Vein endothelial cell (primary cell): ENCODE results near the gene ZNF584. TPM values are rescaled to one million over a fixed set of nuclear protein-coding genes. Genes with fewer than 3 reads are reported as not detected.

ENCODE experiments used
- small RNA-seq: library from RNA; depleted of rRNA; stranded (forward); fragments of <200 nt; gene quantifications from one replicate; pipeline ENCODE3, GENCODE V24; 2012
- total RNA-seq: library from RNA; depleted of rRNA; stranded (reverse); fragments of >200 nt; gene quantifications from 2 replicates; pipeline ENCODE4 v1.2.3, GENCODE V29; 2012

Gene ZNF584
- 10.2 and 11.1 TPM in 2 replicates for total RNA-seq

DNA sequence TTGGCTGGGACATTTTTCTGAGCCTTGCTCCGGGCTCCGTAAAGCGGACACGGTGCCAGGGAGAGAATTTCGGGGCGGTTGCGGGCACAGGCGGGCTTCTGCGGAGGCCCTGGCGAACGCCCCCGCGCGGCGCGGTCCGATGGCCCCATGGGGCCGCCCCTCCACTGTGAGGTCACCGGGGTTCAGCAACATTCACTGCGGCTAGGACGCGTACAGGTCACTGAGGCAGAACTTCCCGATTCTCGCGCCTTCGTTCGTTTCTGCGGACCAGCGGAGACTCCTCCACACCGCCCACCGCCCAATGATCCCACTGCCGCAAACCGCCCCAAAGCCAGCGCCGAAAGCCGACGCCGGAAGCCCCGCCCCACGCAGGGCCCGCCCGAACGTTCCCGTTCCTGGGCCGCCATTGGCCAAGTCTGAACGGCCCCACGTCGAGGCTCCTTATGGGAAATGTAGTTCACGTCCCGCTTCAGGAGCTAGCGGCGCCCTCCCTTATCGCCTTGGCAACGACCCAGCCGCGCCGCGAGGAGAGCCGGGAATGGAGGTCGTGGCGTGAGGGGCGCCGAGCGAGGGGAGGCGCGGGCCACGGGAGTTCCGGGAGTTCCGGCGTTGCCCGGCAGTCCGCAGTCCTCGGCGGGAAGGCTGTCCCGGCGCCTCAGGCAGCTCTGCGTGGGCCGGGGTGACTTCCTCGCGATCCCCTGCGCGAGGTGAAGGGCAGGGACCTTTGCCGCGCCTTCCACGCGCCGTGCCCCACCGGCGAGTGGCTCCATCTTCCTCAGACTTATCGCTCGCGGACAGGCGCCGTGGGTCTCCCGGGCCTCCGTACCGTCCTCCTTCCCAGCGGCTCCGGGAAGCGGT, at the start of gene ZNF584:
TSS of gene ZNF584 (plus strand) at position 498 of the 858 bp plus-strand sequence. CDS start 499 bp downstream, outside the sequence.

DNA sequence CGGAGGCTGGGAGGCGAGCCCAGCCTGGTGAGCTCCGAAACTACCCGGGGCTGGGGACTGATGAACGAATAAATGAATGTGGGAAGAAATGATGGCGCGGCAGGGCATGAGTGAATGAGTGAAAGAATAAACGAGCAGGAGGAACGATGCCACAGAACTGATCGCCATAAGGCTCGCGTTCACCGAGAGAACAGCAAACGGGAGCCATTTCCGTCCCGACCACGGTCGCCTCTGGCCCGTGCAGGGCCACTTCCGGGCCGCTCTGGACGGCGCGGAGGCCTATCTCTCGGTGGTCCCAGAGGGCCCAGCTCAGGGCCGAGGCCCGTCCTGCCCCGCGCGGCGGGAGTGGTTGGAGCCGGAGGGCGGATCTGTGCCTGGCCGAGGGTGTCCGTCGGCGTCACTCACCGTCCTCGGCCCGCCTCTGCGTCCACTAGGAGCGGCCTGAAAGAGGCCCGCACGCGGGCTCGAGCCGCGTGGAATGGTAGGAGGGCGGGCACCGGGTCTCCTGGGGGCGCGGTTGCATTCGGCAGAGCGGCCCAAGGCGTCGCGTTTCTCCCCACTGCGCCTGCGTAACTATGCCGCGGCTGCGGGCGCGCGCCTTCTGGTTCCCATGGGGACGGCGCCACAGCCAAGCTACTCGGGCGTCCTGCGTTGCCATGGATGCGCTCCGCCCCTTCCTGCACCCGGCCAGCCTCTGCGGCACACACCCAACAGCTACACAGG, 46.0 kb upstream of the ZNF584 start, which contains the start of gene ZNF497:
TSS of gene ZNF497 (minus strand) at position 480 of the 723 bp plus-strand sequence. CDS start 5,116 bp downstream, outside the sequence.

DNA sequence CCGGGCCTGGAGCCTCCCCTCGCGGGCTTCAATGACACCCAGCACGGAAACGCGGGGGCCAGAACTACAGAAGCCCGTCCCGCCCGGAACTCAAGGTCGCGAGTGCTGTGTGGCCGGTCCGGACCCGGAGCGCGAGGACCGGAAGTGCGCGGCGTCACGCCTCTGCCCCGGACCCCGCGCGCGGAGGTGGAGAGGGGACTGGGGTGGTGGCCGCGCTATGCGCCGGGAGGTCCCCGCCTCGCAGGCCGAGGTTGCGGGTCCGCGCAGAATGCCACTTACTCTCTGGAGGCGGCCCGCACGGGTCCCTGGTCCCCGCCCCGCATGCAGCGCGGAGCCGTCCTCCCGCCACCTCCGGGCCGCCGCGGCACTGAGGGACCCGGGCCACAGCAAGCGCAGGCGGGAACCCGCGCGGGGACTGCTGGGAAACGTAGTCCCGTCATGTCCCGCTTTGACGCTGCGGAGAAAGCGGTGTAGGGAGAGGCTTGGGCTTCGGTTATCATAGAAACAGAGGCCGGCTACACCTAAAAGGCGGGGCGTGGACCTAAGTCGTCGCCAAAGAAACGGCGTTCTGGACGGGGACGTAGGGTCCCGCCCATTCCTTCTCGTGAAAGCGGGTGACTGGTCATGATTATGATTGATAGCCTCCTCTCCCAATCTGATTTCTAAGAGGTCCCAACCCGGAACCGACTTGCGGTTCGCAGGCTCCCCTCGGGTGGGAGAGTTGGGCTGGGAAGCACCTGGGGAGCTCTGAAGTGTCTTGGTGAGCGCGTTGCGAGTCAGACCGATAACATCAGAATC, 27.6 kb upstream of the ZNF584 start, which contains the start of gene ZNF837:
TSS of gene ZNF837 (minus strand) at position 369 of the 798 bp plus-strand sequence. CDS start 11,698 bp downstream, outside the sequence.

DNA sequence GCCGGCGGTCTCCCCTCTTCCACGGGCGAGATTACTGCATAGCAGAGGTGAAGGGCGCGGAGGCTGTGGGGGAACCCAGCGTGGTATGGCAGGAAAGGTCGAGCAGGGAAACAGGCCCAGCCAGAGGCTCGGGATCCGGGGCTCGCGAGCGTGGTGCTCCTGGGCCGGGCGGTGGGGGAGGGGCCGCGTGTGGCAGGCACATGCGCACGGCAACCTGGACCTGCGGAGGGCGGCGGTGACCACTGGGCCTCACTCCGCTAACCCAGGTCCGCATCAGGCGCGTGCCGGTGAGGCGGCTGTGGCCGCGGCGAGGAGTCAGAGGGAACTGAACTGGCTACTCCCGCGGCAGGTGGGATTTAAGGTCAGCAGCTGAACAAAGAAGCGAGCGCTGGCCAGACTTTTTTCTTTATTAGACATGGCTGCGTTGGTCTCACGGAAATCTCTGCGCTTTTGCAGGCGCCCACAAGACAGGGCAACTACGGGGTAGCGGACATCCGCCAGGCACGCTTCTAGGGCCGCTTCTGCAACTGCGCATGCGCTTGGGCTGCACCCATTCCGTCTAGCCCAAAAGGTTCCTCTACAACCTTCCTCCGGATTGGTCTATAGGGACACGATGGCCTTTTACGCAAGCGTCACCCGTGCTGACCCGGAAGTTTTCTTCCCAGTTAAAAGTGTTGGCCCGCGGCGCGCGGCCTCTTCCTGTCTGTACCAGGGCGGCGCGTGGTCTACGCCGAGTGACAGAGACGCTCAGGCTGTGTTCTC, 21.7 kb upstream of the ZNF584 start, which contains the start of gene RPS5:
TSS of gene RPS5 (plus strand) at position 694 of the 762 bp plus-strand sequence. CDS start 869 bp downstream, outside the sequence.

DNA sequence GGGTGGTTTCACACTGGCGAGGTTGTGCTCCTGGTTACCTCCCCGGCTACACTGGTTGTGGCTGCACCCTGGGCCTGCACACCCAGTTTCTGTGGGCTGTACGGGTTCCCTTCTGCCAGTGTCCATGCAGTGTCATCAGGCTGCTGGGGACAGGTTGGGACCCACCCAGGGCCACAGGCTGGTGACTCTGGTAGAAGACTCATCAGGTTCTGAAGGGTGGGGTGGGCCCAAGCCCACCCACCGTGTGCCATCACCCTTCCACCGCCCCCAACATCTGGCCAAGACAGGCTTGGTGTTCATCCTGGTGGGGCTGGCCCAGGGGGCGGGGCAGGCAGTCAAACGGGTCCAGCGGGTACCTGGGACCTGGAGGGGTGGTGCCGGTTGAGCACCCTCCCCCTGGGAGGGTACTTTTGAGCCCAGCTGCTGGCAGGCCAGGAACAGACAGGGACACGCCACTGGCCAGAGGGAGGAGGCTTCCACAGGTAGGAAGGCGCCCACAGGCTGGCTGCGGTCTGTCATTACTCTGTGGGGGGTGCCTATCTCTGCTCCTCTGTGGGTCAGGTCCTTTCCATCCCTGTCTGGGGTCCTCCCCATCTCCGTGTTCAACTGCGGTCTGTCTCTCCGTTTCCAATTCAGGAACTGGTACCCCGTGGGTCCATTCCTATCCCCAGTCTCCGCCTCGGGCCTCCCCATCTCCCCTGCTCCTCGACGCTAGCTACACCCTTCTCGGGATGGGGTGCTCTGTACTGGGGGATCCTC, 13.1 kb upstream of the ZNF584 start, which contains the start of gene RNF225:
TSS of gene RNF225 (plus strand) at position 437 of the 759 bp plus-strand sequence. CDS start 434 bp downstream, outside the sequence.

GRCh38 chr19:58439576-58440554, 31.4 kb downstream of the ZNF584 start, which contains the start of gene ZNF132:
ZNF132 (minus strand) TSS chr19:58440153; CDS start chr19:58439821, 332 bp downstream.

GRCh38 chr19:58451358-58452101, 43.1 kb downstream of the ZNF584 start, which contains the start of gene ZNF324B:
ZNF324B (plus strand) TSS chr19:58451622; CDS start chr19:58453702, 2,080 bp downstream.

DNA sequence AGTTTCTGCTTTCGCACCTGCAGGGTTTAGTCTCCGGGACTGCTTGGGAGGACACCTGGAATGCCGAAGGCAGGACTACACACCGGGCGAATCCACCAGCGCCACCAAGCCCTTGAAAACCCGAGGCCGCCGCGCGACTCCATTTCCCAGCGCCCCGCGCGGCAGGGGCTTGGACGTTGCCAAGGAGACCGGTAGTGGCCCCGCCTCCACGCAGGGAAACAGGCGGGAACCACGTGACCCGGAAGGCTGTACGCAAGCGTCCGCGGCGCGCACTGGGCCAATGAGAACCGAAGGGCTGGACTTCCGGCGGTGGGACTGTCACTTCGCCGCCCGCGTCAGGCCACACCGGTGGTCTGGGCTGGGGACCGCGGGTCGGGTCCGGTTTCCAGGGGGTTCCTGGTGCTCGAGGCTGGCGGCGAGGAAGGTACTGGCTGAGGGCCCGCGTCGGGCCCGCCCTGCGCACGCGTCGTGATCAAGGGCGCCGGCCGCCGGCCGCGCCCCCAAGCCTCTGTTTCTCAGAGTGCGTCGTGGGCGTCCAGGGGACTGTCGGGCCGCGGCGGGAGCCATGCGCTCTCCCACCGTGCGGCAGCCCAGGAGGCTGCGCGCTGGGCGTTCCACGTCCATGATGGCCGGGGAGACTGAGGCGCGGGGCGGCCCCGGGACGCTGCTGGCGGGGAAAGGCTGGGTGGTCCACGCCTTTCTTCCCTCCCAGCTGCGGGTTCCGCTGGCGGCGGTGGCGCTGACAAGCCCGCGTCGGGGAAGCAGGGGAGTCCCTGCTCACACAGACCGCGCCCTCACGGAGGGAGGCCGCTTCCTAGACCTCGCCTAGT, 58.5 kb downstream of the ZNF584 start, which contains the start of gene ZNF324:
TSS of gene ZNF324 (plus strand) at position 321 of the 830 bp plus-strand sequence. CDS start 2,106 bp downstream, outside the sequence.

Small RNAs within 50 kb of the gene (small RNA-seq; reads per million reads assigned to genes)
- gene MIR4754 (not detected), gene RNA5SP473 (not detected)

Other genes starting within 250 kb of the ZNF584 start
- gene ZNF274, start 225.6 kb upstream of the ZNF584 start, total RNA-seq = 20.3 and 23.2 TPM in 2 replicates
- gene ZNF544, start 179.7 kb upstream of the ZNF584 start, total RNA-seq = 50.3 and 53.6 TPM in 2 replicates
- 8.2 and 8.5 TPM in 2 replicates for gene ZNF8, start 129.7 kb upstream of the ZNF584 start, total RNA-seq
- gene ERVK3-1, start 103.3 kb upstream of the ZNF584 start, total RNA-seq = 21.6 and 25.9 TPM in 2 replicates
- 3.9 and 4.6 TPM in 2 replicates for gene ZSCAN22, start 81.7 kb upstream of the ZNF584 start, total RNA-seq
- 0.33 and 4.0 TPM in 2 replicates for gene A1BG, start 55.2 kb upstream of the ZNF584 start, total RNA-seq
- 0.76 and 0.98 TPM in 2 replicates for gene ZNF497, start 45.9 kb upstream of the ZNF584 start, total RNA-seq
- gene ZNF837, start 27.6 kb upstream of the ZNF584 start, total RNA-seq = 2.3 and 2.5 TPM in 2 replicates
- 1,488 and 1,703 TPM in 2 replicates for gene RPS5, start 21.4 kb upstream of the ZNF584 start, total RNA-seq
- gene RNF225, start 13.0 kb upstream of the ZNF584 start, total RNA-seq = 0.33 and 0.67 TPM in 2 replicates
- 7.3 and 7.5 TPM in 2 replicates for gene ZNF132, start 31.5 kb downstream of the ZNF584 start, total RNA-seq
- 8.5 and 12.2 TPM in 2 replicates for gene ZNF324B, start 43.0 kb downstream of the ZNF584 start, total RNA-seq
- 17.6 and 20.6 TPM in 2 replicates for gene ZNF324, start 58.4 kb downstream of the ZNF584 start, total RNA-seq
- gene ZNF446, start 67.7 kb downstream of the ZNF584 start, total RNA-seq = 8.6 and 10.1 TPM in 2 replicates
- gene SLC27A5, start 103.3 kb downstream of the ZNF584 start, total RNA-seq = 5.2 and 6.5 TPM in 2 replicates
- gene ZBTB45, start 111.2 kb downstream of the ZNF584 start, total RNA-seq = 9.6 and 12.4 TPM in 2 replicates
- gene TRIM28, start 135.4 kb downstream of the ZNF584 start, total RNA-seq = 350 and 379 TPM in 2 replicates
- gene CHMP2A, start 146.5 kb downstream of the ZNF584 start, total RNA-seq = 74.3 and 84.6 TPM in 2 replicates
- gene UBE2M, start 150.0 kb downstream of the ZNF584 start, total RNA-seq = 93.2 and 104 TPM in 2 replicates
- 17.4 and 19.6 TPM in 2 replicates for gene MZF1, start 164.7 kb downstream of the ZNF584 start, total RNA-seq